PC-9 (cell line): ENCODE measurements around the gene GOLGA8Q. TPM values are rescaled to one million over a fixed set of nuclear protein-coding genes. Genes with fewer than 3 reads are reported as not detected.
"Not testable (repeated sequence)": the region's sequence is repeated elsewhere in the genome, so short reads cannot be mapped to it uniquely, and the experiment has no call there.

Experiments
- BruUV-seq: library from RNA; stranded (reverse); fragments of 400-500 nt; replicated peaks from 2 replicates; lab custom pipeline; 2021; lab: Mats Ljungman, UMichigan
- CTCF ChIA-PET: fragments of 300-600 bp; sonication (Branson Sonifier 250); formaldehyde crosslinking; loops from one replicate; lab custom pipeline; 2022; ENCODE audit warnings: antibody characterized with exemption; lab: Charles Lee
- POLR2A ChIA-PET: fragments of 300-600 bp; sonication (Branson Sonifier 250); formaldehyde crosslinking; loops from one replicate; lab custom pipeline; 2022; ENCODE audit warnings: antibody characterized with exemption; ENCODE audit not compliant: unreplicated experiment; lab: Charles Lee
- DNase-seq, 2 experiments: peaks; one replicate each; pipeline versions ENCODE4 v3.0.0 to v3.0.0-alpha.2; 2015 to 2022; ENCODE audit warnings: mixed read lengths in 1 of 2
- H2AFZ ChIP-seq: fragments of 200-600 bp; sonication (generic); 2 replicates; pipeline ENCODE4 v1.8.1; 2017; ENCODE audit warnings: antibody characterized with exemption
- H3F3A ChIP-seq: fragments of 200-600 bp; sonication (generic); 2 replicates; pipeline ENCODE4 v1.8.1; 2017; ENCODE audit warnings: antibody characterized with exemption, mild to moderate bottlenecking, low read depth; ENCODE audit not compliant: insufficient read depth
- H3K27ac ChIP-seq: fragments of 200-600 bp; sonication (generic); 2 replicates; pipeline ENCODE4 v1.6.1; 2016; ENCODE audit warnings: mixed run types
- H3K27me3 ChIP-seq: fragments of 200-600 bp; sonication (generic); 2 replicates; pipeline ENCODE4 v1.6.1; 2016; ENCODE audit warnings: low read depth, mixed run types; ENCODE audit not compliant: insufficient read depth
- H3K36me3 ChIP-seq: fragments of 200-600 bp; sonication (generic); 2 replicates; pipeline ENCODE4 v1.6.1; 2016; ENCODE audit warnings: low read depth, mixed run types
- H3K4me1 ChIP-seq: fragments of 200-600 bp; sonication (generic); replicated peaks from 2 replicates; pipeline ENCODE4 v1.6.1; 2016; ENCODE audit warnings: mixed run types; ENCODE audit not compliant: insufficient read depth
- H3K4me2 ChIP-seq: fragments of 200-600 bp; sonication (generic); 2 replicates; pipeline ENCODE4 v1.6.1; 2017; ENCODE audit warnings: mixed run types
- H3K4me3 ChIP-seq: fragments of 200-600 bp; sonication (generic); 2 replicates; pipeline ENCODE4 v1.6.1; 2016; ENCODE audit warnings: mixed run types
- H3K79me2 ChIP-seq: fragments of 200-600 bp; sonication (generic); 2 replicates; pipeline ENCODE4 v1.6.1; 2017; ENCODE audit warnings: low read depth, mixed run types
- H3K9me2 ChIP-seq: fragments of 200-600 bp; sonication (generic); 2 replicates; pipeline ENCODE4 v1.8.1; 2017; ENCODE audit warnings: mild to moderate bottlenecking; ENCODE audit not compliant: insufficient read depth
- H3K9me3 ChIP-seq: fragments of 200-600 bp; sonication (generic); 2 replicates; pipeline ENCODE4 v1.8.1; 2016; ENCODE audit warnings: low read depth; ENCODE audit not compliant: insufficient read depth
- H4K20me1 ChIP-seq: fragments of 200-600 bp; sonication (generic); 2 replicates; pipeline ENCODE4 v1.8.1; 2017; ENCODE audit not compliant: insufficient read depth
- intact Hi-C: fragments of 100-400 bp; cut with micrococcal nuclease; formaldehyde crosslinking; loops from one replicate; pipeline ENCODE4 v1.10.0; 2022; ENCODE audit not compliant: unreplicated experiment
- total RNA-seq: library from RNA; stranded (reverse); gene quantifications from 2 replicates; pipeline ENCODE4 v1.2.3, GENCODE V29; 2021
- TF ChIP-seq, protein P1 (sequence below): fragments of 200-600 bp; sonication (generic); conservative IDR thresholded peaks from 2 replicates; pipeline ENCODE4 v1.6.1; 2017; ENCODE audit warnings: mixed run types, antibody characterized with exemption, mild to moderate bottlenecking, moderate library complexity

The GOLGA8Q gene
- total RNA-seq, 1 experiment from 2014 or later: not detected

- POLR2A ChIA-PET, H3K9me2 ChIP-seq, BruUV-seq, H3K27me3 ChIP-seq, H2AFZ ChIP-seq, H3K79me2 ChIP-seq, H3K9me3 ChIP-seq, CTCF ChIA-PET, H3F3A ChIP-seq, H4K20me1 ChIP-seq, H3K4me3 ChIP-seq, DNase-seq, H3K36me3 ChIP-seq, H3K4me1 ChIP-seq, H3K4me2 ChIP-seq, H3K27ac ChIP-seq, intact Hi-C loops: not testable (repeated sequence)
- TF ChIP-seq, protein P1, sequence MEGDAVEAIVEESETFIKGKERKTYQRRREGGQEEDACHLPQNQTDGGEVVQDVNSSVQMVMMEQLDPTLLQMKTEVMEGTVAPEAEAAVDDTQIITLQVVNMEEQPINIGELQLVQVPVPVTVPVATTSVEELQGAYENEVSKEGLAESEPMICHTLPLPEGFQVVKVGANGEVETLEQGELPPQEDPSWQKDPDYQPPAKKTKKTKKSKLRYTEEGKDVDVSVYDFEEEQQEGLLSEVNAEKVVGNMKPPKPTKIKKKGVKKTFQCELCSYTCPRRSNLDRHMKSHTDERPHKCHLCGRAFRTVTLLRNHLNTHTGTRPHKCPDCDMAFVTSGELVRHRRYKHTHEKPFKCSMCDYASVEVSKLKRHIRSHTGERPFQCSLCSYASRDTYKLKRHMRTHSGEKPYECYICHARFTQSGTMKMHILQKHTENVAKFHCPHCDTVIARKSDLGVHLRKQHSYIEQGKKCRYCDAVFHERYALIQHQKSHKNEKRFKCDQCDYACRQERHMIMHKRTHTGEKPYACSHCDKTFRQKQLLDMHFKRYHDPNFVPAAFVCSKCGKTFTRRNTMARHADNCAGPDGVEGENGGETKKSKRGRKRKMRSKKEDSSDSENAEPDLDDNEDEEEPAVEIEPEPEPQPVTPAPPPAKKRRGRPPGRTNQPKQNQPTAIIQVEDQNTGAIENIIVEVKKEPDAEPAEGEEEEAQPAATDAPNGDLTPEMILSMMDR: peak; percentile 30; the same call in 1 of the 2 replicates
Observed at GRCh38 chr15:30598953-30599352, 47.1 kb downstream of the GOLGA8Q start.

GRCh38 chr15:30603796-30604195 lies 51.9 kb downstream of the GOLGA8Q start, which contains the start of gene GOLGA8H:
Gene GOLGA8H, plus strand, starts transcription at chr15:30604028. Its CDS starts 98 bp downstream, at chr15:30604126.
- H3K27ac ChIP-seq, H3K4me3 ChIP-seq, H3K27me3 ChIP-seq, intact Hi-C loops, H3K36me3 ChIP-seq, H3K4me2 ChIP-seq, H3K79me2 ChIP-seq, H3K4me1 ChIP-seq, H4K20me1 ChIP-seq, CTCF ChIA-PET, DNase-seq, H3K9me3 ChIP-seq, H3K9me2 ChIP-seq, POLR2A ChIA-PET, H2AFZ ChIP-seq, H3F3A ChIP-seq, BruUV-seq: not testable (repeated sequence)

Other genes starting within 250 kb of the GOLGA8Q start
- gene CHRFAM7A, start 158.5 kb upstream of the GOLGA8Q start, total RNA-seq: not detected in 2 replicates
- gene GOLGA8R, start 137.8 kb upstream of the GOLGA8Q start, total RNA-seq: 0.90 and 1.4 TPM in 2 replicates
- not detected in 2 replicates for gene GOLGA8H, start 52.0 kb downstream of the GOLGA8Q start, total RNA-seq